ENCODE data around the gene VWA2. TPM values are rescaled to one million over a fixed set of nuclear protein-coding genes. Genes with fewer than 3 reads are reported as not detected.
A peak's percentile ranks its signal among the peaks of the same experiment; 100 is the strongest.

VWA2 gene
- total RNA-seq, 1 experiment from 2014 or later, result not detected

DNA sequence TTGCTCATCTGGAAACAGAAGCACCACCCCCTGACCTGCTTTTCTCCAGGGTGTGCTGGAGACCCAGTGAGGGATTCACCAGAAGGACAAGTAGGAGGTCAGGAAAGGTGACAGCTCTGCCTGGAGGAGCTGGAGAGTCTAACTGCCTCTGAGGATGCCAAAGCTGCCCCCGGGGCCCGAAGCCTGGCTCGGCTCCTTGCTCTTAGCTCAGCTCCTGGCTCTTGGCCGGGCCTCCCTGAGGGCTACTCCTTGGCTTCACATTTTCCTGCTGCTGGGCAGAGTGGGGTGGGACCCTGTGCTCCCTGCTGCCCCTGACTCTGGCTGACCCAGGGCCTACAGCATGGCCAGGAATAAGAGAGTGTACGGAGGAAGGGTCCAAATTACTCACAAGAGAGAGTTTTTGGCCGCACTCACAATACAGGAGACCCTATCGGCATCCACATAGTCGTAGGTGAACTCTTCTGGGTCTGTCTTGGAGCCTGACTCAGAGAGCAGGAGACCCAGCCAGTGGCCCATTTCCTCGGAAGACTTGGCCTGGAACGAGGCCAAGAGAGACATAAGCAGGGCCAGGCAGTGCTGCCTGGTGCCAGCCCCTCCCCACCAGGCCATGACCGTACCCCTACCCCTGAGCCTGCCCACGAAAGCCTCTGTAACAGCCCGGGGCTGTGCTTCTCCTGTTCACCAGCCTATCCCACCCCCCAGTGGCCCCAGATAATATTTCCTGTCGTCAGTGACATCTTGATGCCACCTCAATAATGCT lies 63.1 kb downstream of the VWA2 start:
- H3K36me3 ChIP-seq, result no peaks in the 10 kb centered on the region
- H3K4me1 ChIP-seq (replicated peaks), result peaks cover 16% of the 10 kb centered on the region
- H3K27ac ChIP-seq, result no peak overlapping the region
- DNase-seq (ENCODE audit: low read depth in 1 of 2, low spot score in 2 of 2), result no peak
- no peaks in the 10 kb centered on the region for H3K9me3 ChIP-seq (replicated peaks)
- no peaks in the 10 kb centered on the region for H3K27me3 ChIP-seq (replicated peaks)
- no peak overlapping the region for H3K4me3 ChIP-seq

DNA sequence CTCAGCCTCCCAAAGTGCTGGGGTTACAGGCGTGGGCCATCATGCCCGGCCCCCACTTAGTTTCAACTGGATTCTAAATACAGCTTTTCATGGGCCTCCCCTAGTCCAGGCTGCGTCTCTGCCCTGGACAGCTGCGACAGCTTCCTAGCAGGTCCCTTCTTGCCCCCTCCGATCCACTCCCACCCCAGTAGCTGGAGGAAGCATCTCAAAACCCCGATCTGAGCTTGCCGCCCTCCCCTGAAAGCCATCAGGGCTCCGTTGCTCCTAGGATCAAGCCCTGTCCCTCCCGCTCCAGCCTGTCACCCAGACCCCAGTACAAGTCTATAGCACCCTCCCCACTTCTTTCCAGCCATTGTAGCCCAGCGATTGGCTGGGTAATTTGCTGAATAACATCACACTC lies 64.5 kb downstream of the VWA2 start:
- Histone ChIP-seq H3K36me3 (no peaks in the 10 kb centered on the region), H3K9me3 (replicated peaks) (no peaks in the 10 kb centered on the region), H3K27me3 (replicated peaks) (no peaks in the 10 kb centered on the region), H3K4me3 (no peak overlapping the region), H3K4me1 (replicated peaks) (peaks cover 19% of the 10 kb centered on the region), H3K27ac (no peak overlapping the region)
- no peak for DNase-seq (ENCODE audit: low read depth in 1 of 2, low spot score in 2 of 2)

DNA sequence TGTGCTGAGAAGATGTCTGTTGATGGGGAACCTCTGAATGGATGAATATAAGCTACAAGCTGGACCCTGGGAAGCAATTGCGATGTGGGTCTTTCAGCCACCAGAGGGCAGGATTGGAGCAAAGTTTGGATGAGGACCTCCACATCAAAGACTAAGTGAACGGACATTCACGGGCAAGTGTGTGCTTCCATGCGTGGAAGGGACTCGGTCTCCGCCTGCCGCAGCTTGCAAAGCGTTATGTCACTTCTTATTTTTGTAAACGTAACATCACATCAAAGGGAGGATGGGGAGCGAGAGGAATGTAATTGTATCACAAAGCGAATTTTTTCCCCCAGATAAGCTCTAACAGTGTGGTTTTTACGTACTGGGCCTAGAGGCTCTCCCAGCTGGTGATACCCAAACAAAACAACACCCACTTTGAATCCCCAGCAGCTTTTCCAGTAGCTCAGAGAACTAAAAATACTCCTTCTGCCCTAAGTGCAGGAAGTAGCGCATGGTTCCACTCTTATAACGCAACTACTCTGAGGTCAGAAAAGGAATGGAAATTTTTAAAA lies 65.0 kb downstream of the VWA2 start:
- peak; percentile 85 to 92 for DNase-seq (ENCODE audit: low read depth in 1 of 2, low spot score in 2 of 2)
- Histone ChIP-seq H3K4me3 (peak overlapping the region; percentile 15), H3K27ac (0 out of 2 replicates have a peak overlapping the region, but pooled peaks have one; percentile 6), H3K27me3 (replicated peaks) (no peaks in the 10 kb centered on the region), H3K9me3 (replicated peaks) (no peaks in the 10 kb centered on the region), H3K36me3 (no peaks in the 10 kb centered on the region), H3K4me1 (replicated peaks) (peaks cover 22% of the 10 kb centered on the region)

DNA sequence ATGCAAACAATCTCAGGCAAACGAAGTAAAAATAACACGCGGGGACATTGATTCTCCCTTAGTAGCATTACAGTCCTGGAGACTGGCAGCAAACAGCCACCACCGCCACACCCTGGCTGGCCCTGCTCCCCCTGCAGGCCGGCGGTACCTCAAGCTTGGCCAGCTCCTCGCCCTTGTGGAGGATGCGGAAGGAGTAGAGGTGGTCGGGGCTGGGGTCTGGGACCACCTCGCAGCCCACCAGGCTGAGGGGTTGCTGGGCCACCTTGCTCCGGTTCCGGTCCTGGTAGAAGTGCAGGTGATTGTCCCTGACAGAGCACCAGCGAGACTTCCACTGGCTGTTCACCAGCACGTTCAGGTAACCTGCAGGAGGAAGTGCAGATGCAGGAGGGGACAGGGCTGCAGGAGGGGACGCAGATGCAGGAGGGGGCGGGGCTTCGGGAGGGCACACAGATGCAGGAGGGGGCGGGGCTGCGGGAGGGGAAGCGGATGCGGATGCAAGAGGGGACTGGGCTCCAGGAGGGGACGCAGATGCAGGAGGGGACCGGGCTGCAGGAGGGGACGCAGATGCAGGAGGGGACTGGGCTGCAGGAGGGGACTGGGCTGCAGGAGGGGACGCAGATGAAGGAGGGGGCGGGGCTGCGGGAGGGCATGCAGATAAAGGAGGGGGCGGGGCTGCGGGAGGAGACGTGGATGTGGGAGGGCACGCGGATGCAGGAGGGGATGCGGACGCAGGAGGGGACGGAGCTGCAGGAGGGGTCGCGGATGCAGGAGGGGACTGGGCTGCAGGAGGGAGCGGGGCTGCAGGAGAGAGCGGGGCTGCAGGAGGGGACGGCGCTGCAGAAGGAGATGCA lies 65.7 kb downstream of the VWA2 start:
- no peaks in the 10 kb centered on the region for H3K27me3 ChIP-seq (replicated peaks)
- DNase-seq (ENCODE audit: low read depth in 1 of 2, low spot score in 2 of 2), result peak in 1 of 2 experiments; percentile 64
- 0 out of 2 replicates have a peak overlapping the region, but pooled peaks have one; percentile 6 for H3K27ac ChIP-seq
- peaks cover 24% of the 10 kb centered on the region for H3K4me1 ChIP-seq (replicated peaks)
- no peaks in the 10 kb centered on the region for H3K36me3 ChIP-seq
- peak overlapping the region; percentile 15 for H3K4me3 ChIP-seq
- H3K9me3 ChIP-seq (replicated peaks), result no peaks in the 10 kb centered on the region

DNA sequence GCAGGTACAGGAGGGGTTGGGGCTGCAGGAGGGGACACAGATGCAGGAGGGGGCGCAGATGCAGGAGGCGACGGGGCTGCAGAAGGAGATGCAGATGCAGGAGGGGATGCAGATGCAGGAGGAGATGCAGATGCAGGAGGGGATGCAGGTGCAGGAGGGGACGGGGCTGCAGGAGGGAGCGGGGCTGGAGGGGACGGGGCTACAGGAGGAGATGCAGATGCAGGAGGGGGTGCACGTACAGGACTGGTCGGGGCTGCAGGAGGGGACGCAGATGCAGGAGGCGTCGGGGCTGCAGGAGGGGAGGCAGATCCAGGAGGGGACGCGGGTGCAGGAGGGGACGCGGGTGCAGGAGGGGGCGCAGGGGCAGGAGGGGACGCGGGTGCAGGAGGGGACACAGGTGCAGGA lies 66.5 kb downstream of the VWA2 start:
- Histone ChIP-seq H3K4me3 (no peak overlapping the region), H3K4me1 (replicated peaks) (peaks cover 24% of the 10 kb centered on the region), H3K27ac (no peak overlapping the region), H3K36me3 (no peaks in the 10 kb centered on the region), H3K27me3 (replicated peaks) (no peaks in the 10 kb centered on the region), H3K9me3 (replicated peaks) (no peaks in the 10 kb centered on the region)
- DNase-seq (ENCODE audit: low read depth in 1 of 2, low spot score in 2 of 2), result no peak

DNA sequence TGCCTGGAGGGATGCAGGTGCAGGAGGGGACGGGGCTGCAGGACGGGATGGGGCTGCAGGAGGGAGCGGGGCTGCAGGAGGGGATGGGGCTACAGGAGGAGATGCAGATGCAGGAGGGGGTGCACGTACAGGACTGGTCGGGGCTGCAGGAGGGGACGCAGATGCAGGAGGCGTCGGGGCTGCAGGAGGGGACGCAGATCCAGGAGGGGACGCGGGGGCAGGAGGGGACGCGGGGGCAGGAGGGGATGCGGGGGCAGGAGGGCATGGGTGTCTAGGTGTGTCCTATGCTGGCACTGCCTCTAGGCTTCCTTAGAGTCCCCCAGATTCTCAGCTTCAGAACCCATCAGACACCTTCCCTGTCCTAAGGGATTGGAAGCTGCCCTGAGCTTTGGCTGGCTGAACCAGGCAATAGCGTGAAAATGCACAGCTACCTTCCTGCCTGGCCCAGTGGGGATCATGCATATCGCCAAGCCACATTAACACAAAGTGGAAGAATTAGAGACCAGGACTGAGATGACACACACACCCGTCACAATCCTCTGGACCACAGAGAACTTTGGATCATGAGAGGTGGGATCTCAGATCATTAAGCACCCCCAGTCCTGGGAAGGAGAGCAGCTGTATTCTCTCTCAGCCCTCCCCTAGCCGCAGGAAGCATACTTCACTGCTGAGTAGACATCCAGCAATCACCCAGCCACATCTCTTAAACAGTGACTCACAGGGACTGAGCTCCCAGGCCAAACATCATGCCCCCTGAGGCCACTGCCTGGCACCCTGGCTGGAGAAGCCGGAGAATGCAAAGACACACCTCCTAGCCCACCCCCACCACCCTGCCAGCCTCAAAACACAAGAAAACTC lies 67.3 kb downstream of the VWA2 start:
- DNase-seq (ENCODE audit: low read depth in 1 of 2, low spot score in 2 of 2), result peak; percentile 94
- no peak overlapping the region for H3K4me3 ChIP-seq
- peak overlapping the region; percentile 36; the same call in 1 of the 2 replicates for H3K27ac ChIP-seq
- peaks cover 24% of the 10 kb centered on the region for H3K4me1 ChIP-seq (replicated peaks)
- H3K27me3 ChIP-seq (replicated peaks), result no peaks in the 10 kb centered on the region
- no peaks in the 10 kb centered on the region for H3K9me3 ChIP-seq (replicated peaks)
- no peaks in the 10 kb centered on the region for H3K36me3 ChIP-seq

DNA sequence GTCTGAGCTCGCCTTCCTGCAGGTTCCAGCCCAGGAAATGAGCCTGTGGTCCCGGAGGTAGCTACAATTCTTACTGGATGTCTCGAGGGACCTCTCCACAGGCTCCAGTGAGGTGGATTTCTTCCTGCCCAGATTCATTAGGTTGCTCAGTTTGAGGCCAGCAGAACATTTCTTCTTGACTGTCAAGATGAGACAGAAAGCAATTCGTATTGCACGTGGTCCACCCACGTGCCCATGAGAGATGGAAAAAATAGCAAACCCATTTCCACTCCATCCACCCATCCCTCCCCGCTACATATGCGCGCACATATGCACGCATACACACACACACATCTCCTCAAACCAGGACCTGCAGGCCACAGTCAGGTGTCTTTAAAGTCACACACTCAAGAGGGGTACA lies 68.7 kb downstream of the VWA2 start:
- Histone ChIP-seq H3K4me1 (replicated peaks) (peaks cover 24% of the 10 kb centered on the region), H3K9me3 (replicated peaks) (no peaks in the 10 kb centered on the region), H3K27ac (no peak overlapping the region), H3K27me3 (replicated peaks) (no peaks in the 10 kb centered on the region), H3K4me3 (no peak overlapping the region), H3K36me3 (no peaks in the 10 kb centered on the region)
- no peak for DNase-seq (ENCODE audit: low read depth in 1 of 2, low spot score in 2 of 2)

DNA sequence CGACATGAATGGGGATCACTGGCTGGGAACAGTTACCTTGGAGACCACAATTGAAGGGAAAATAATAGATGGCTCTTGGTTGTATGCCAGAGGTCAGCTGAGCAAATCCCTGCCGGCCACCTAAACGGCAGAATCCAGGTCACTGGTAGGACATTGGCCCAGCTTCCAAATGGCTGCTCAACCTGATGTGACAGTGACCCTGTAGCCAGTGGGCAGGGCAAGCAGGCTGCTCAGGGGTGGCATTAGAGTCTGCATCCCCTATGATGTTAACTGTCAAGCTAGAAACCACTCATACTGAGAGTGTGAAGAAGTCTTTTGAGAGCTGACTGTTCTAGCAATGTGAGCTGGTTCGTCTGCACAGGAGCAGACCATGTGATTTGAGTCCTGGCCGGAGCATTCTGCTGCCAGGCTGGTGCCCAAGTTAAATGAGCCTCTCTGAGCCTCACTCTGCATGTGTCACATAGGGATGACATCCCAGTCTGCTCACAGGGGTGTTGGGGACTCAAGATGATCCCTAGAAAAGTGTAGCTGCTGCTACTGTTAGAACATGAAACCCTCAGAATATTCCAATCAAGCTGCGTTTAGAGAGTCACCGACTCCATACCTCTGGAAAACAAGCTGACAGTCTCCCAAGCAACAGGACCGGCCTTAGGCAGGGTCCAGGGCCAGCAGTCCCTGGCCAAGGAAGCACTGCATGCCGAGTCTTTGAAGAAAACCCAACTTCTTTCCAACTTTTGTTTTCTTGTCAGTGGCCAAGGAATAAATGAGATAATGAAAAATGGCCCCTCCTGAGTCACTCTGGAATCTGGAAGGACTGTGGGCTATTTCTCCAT lies 69.7 kb downstream of the VWA2 start:
- H3K27ac ChIP-seq, result no peak overlapping the region

DNA sequence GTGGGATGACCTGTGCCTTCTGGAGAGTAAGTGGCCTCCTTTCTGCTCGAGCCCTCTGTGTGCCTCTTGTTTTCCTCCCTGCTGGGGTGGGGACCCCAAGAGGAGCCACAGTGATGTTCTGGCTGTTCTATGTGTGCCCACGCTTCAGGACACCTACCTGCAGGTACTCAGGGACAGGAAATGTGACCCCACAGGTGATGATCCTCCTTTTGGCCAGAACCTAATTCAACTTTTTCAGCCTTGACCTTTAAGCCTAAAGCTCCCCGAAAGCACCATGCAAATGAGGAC lies 70.3 kb downstream of the VWA2 start:
- DNase-seq (ENCODE audit: low read depth in 1 of 2, low spot score in 2 of 2), result no peak
- Histone ChIP-seq H3K36me3 (no peaks in the 10 kb centered on the region), H3K9me3 (replicated peaks) (no peaks in the 10 kb centered on the region)

More for the DNA sequence above, 69.7 kb downstream of the VWA2 start:
- no peak for DNase-seq (ENCODE audit: low read depth in 1 of 2, low spot score in 2 of 2)
- no peak overlapping the region for H3K4me3 ChIP-seq
- H3K9me3 ChIP-seq (replicated peaks), result no peaks in the 10 kb centered on the region
- peaks cover 24% of the 10 kb centered on the region for H3K4me1 ChIP-seq (replicated peaks)
- no peaks in the 10 kb centered on the region for H3K36me3 ChIP-seq
- H3K27me3 ChIP-seq (replicated peaks), result no peaks in the 10 kb centered on the region

DNA sequence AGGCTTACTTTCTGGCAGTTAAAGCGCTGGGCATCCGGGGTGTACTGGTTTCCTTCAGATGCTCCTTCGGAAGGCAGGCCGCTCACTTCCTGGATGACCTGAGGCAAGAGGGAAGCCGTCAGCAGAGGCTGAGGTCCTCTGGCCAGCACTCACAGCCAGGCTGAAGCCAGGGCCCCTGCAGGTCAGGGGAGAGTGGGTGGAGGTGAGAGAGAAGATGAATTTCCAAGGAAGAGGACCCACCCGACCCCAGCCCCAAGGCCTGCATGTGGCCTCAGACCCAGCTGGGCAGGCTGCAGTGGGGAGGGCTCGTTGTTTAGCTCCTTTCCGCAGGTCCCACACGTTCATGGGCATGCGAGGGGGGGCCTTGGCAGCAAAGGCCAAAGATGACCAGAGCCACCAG lies 71.3 kb downstream of the VWA2 start:
- H3K9me3 ChIP-seq (replicated peaks), result no peaks in the 10 kb centered on the region
- no peak overlapping the region for H3K27ac ChIP-seq
- H3K27me3 ChIP-seq (replicated peaks), result no peaks in the 10 kb centered on the region
- no peak overlapping the region for H3K4me3 ChIP-seq
- no peaks in the 10 kb centered on the region for H3K36me3 ChIP-seq
- H3K4me1 ChIP-seq (replicated peaks), result peaks cover 18% of the 10 kb centered on the region
- no peak for DNase-seq (ENCODE audit: low read depth in 1 of 2, low spot score in 2 of 2)

More for the DNA sequence above, 70.3 kb downstream of the VWA2 start:
- H3K4me1 ChIP-seq (replicated peaks), result peaks cover 22% of the 10 kb centered on the region
- no peaks in the 10 kb centered on the region for H3K27me3 ChIP-seq (replicated peaks)
- H3K4me3 ChIP-seq, result no peak overlapping the region
- H3K27ac ChIP-seq, result no peak overlapping the region

DNA sequence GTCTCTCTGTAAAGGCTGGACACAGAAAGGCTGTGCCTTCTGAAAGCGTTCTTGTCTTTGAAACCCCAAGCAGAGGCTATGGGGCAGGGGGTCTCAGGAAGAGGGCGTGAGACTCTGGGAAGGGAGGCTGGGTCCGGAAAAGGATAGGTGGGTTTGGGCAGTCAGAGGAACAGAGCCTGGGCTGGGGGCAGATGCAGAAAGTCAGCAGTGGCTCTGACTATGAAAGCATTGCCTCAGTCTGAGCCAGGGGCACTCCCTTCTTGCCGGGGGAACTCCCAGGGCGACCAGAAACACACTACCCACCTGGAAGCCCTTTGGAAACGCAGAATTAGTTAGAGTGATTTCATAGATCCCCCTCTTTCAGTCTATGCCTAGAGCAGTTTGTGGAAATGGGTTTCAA lies 72.0 kb downstream of the VWA2 start:
- H3K4me3 ChIP-seq, result no peak overlapping the region
- H3K4me1 ChIP-seq (replicated peaks), result peaks cover 18% of the 10 kb centered on the region
- no peaks in the 10 kb centered on the region for H3K36me3 ChIP-seq
- H3K9me3 ChIP-seq (replicated peaks), result no peaks in the 10 kb centered on the region
- no peaks in the 10 kb centered on the region for H3K27me3 ChIP-seq (replicated peaks)
- no peak overlapping the region for H3K27ac ChIP-seq
- DNase-seq (ENCODE audit: low read depth in 1 of 2, low spot score in 2 of 2), result no peak

DNA sequence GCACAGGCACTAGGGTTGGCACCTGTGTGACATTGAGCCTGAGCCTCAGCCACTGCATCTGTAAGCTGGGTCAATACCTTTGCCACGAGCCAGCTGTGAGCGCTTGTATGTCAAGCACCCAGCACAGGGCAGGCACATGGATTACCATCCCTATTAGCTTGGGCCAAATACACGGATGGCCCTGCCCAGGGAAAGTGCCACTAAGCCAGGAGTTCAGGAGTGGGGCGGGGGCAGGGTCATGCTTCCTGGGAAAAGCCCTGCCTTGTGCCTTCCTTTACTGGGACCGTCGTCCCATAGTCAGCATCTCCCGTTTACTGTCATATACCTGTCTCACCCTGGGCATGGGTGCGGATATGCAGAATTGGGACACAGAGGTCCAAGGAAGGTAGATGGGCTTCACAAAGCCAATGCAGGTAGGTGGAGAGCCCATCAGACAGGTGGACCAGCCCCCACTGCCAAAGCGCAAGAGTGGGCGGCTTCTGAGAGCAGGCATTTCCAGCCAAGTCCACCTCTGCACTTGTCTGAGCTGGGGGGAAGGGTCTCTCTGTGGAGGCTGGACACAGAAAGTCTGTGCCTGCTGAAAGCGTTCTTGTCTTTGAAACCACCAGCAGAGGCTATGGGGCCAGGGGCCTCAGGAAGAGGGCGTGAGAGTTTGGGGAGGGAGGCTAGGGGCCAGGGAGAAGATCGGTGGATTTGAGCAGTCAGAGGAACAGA lies 72.6 kb downstream of the VWA2 start:
- H3K27ac ChIP-seq, result no peak overlapping the region
- peaks cover 13% of the 10 kb centered on the region for H3K4me1 ChIP-seq (replicated peaks)
- H3K27me3 ChIP-seq (replicated peaks), result no peaks in the 10 kb centered on the region
- H3K4me3 ChIP-seq, result no peak overlapping the region
- H3K36me3 ChIP-seq, result no peaks in the 10 kb centered on the region
- DNase-seq (ENCODE audit: low read depth in 1 of 2, low spot score in 2 of 2), result no peak
- H3K9me3 ChIP-seq (replicated peaks), result no peaks in the 10 kb centered on the region
